Activated CD4-positive, alpha-beta T cell treated with anti-CD3 and anti-CD28 coated beads for 48 hours (primary cell): Measurements from ENCODE around the gene ARHGAP30.
"Not testable (repeated sequence)": the region's sequence is repeated elsewhere in the genome, so short reads cannot be mapped to it uniquely, and the experiment has no call there.

Source experiments
- DNase-seq: peaks from one replicate; pipeline ENCODE4 v3.0.0-alpha.2; 2020

The ARHGAP30 gene

DNA sequence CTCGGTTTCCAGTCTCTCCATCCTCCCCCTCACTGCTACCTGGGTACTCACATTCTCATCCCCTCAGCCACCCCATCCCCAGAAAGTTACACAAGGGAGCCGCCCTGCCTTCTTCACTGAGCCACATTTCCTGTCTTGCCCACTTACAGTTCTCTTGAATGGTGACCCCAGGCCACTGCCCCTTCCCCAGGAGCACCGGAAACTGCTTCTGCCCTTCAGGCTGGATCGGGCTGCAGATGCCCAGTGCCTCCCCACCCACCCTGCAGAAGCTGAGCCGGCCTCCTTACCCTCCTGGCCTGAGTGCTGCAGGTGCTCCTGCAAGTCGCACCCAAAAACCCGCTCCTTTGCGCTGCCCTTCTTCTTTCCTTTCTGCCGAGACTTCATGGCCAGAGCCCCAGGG is 450 bp downstream of the ARHGAP30 start:
- DNase-seq = no peak

DNA sequence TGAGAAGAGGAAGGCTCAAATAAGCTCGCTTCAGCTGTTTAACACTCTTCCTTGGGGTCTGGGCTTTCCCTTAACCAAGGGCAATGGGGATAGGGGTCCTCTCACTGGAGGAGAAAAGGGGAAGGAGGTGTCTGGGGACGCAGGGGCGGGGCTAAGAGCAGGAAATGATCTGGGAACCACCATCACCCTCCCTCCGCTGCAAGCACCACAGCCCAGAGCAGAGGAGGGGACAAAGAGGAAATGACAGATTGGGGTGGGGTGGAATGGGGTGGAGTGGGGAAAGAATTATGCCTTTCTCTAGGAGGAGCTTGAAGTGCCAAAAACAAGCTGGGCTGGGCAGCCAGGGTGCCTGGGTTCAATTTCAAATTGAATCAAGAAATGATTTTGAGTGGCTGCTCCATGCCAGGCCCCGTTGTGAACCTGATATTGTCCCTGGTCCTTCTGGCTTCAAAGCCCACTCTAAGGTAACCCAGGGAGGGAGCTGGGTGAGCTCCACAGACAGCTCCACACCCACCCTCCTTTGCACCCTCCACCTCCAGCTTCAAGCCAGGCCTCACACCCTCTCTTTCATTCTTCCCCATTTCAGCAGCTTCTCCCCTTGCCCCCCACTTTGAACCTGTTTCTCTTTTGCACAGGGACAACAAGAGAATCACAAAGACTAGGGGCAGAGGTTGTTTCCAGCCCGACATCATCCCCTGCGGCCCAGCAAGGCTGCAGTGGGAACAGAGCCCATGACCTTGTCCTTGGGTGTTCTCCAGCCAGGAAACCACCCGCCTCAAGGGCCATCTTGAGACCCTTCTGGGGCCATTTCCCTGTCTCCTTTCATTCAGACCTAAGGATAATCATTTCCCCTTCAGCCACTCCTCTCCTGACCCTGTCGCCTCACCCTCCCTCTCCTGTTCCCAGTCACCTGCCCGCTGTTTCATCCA is 1.1 kb downstream of the ARHGAP30 start:
- peak; percentile 87 for DNase-seq

DNA sequence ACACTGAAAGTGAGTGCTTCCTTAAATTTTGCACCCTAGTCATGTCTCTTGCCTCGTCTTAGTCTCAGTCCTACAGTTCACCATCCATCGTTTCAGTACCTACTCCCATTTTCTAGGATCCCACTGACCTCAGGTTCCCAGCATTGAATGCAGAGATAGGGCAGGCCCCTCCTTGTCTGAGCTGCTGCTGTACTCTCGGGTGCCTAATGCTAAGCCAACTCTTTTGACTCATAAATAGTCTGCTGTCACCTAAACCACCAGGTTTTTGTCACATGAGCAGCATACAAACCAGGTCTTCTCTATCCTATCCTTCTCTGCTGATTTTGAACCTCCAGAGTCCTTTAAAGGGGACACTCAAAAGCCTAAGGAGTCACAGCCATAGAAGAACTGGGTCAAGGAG is 3.0 kb downstream of the ARHGAP30 start:
- DNase-seq = peak; percentile 33

DNA sequence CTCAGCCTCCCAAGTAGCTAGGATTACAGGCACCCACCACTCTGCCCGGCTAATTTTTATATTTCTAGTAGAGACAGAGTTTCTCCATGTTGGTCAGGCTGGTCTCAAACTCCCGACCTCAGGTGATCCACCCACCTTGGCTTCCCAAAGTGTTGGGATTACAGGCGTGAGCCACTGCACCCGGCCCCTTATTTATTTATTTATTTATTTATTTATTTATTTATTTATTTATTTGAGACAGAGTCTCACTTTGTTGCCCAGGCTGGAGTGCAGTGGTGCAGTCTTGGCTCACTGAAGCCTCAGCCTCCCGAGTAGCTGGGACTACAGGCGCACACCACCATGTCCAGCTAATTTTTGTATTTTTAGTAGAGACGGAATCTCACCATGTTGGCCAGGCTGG is 4.0 kb downstream of the ARHGAP30 start:
- not testable (repeated sequence) for DNase-seq

DNA sequence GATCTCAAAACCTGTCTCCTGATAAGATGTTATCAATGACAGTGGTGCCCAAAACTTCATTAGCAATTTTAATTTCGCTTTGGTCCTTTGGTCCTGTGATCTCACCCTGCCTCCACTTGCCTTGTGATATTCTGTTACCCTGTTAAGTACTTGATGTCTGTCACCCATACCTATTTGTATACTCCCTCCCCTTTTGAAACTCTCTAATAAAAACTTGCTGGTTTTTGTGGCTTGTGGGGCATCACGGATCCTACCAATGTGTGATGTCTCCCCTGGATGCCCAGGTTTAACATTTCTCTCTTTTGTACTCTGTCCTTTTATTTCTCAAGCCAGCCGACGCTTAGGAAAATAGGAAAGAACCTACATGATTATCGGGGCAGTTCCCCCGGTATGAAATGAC is 5.8 kb downstream of the ARHGAP30 start:
- DNase-seq = not testable (repeated sequence)

DNA sequence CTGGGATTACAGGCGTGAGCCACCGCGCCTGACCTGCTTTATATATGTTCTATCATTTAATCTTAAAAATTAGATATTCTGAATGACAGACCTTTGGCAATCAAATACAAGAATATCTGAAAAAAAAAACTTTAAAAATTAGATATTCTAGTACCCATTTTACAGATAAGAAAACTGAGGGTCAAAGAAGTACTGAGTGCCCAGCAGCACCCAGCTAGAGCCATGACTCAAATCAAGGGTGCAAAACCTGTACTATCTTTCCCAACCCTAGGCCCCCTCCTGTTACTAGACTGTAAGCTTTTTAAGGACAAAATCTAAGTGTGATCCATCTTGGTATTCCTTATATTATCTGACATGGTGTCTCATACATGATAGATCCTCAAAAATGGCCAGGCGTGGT is 8.3 kb downstream of the ARHGAP30 start:
- no peak for DNase-seq

DNA sequence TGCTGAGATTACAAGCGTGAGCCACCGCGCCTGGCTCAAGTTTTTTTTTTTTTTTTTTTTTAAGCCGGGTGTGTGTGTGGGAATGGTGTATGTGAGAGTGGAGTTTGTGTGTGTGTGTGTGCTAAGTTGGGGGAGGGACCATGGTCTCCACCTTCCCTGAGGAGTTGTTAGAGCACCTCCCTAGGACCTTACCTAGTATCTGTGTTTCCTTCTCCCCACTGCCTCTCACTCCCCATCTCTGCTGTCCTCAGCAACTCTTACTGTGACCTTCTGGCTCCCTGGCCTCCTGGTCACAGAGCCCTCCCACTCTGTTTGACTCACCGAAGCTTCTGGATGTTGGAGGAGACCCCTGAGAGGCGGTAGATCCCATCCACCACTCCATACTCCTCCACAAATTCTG is 10.4 kb downstream of the ARHGAP30 start:
- no peak for DNase-seq

DNA sequence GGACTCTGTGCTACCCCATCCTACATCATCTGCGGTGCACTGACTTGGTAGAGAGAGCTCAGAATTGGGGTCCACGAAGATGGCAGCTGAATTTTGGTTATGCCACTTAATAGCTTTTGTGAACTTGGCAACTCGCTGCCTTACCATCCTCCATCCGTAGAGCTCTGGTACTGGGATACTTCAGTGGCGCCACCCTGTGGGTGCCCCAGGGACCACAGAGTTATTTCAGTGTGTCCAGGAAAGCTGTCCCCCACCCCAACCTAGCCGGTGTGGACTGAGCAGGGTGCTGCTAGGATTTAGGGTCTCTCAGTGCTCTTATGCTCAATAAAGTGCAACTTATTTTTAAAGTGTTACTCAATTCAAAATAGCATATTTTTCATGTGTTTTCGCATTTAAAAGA is 14.9 kb downstream of the ARHGAP30 start:
- no peak for DNase-seq

DNA sequence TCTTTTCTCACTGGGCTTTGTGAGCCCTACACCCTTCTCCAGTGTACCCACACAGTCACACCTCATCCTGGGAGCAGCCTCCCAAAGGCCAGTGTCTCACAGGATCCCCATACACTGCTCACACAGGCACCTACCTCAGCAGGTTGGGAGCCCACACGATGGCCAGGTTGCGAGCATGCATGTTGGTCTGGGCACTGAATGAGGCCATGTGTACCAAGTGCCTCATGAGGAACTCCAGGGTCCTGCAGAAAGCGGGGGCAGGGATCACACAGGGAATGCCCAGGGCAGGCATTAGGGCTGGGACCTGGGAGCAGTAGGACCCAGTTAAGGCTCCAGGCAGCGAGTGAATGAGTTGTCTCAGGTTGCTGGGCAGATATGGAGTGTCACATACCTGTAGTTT is 15.5 kb downstream of the ARHGAP30 start:
- no peak for DNase-seq

DNA sequence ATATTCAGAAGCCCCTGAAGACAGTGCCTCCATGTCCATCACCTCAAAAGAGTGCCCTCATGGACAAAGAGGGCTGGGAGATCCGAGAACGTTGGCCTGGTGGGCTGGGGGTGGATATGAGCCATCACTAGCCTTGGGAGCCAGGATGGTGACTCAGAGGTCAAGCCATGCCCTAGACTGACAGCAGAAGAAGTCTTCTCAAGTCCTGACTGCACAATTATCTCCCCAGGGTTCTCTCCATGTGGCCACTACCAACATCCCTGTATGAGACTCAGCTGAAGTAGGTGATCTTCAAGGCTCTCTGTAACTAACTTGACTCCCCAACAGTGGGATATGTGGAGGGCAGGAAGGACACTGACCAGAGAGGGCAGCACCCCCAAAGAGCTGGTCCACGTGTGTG is 16.8 kb downstream of the ARHGAP30 start:
- DNase-seq = no peak

DNA sequence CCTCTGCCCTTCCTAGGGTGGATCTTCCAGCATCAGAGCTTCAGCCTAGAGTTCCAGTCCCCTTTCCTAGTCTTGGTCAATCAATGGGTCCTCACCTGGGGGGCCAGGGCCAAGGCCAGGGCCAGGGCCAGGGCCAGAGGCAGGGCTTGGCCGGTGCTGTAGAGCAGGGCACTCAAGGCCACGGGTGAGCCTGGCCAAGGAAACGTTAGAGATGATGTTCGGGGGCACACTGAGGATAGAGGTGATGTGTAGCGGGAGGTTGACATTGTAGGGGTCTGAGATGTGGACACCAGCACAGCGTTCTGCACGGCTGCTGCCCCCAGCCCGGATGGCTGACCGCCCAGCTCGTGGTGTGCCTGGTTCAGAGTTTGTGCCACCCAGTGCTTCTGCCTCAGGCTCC is 18.5 kb downstream of the ARHGAP30 start:
- DNase-seq = no peak

DNA sequence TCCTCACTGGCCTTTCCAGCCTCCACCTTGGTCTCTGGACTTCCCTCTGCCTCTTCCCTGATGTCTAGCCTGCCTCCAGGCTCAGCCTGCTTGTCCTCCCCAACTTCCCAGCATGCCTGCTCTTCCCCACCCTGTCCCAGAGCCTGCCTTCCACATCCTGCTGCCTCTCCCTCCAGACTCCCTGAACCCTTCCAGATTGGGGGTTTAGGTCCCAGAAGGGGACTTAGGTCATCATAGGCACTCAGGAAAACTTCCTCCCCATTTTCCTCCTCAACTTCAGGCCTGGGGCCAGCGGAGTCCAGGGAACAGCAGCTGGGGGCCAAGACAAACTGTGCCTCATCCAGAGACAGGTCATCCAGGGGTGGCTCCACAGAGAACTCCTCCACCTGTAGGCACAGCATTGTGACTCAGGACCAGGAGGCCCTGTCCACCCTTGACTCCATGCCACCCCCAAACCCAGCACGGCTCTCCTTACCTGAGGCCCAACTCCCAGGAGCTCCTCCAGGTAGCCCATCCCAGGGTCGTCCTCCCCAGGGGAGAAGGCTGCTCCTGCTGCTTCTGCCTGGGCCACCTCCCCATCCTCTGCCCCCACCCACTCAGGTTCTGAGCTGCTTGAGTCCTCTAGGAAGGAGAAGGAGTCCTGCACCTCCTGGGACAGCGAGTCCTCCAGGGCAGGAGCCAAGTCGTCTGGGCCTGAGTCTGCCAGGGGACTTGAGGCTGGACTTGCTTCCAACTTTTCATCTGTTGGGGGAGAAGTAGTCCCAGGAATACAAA is 20.6 kb downstream of the ARHGAP30 start:
- DNase-seq = no peak

DNA sequence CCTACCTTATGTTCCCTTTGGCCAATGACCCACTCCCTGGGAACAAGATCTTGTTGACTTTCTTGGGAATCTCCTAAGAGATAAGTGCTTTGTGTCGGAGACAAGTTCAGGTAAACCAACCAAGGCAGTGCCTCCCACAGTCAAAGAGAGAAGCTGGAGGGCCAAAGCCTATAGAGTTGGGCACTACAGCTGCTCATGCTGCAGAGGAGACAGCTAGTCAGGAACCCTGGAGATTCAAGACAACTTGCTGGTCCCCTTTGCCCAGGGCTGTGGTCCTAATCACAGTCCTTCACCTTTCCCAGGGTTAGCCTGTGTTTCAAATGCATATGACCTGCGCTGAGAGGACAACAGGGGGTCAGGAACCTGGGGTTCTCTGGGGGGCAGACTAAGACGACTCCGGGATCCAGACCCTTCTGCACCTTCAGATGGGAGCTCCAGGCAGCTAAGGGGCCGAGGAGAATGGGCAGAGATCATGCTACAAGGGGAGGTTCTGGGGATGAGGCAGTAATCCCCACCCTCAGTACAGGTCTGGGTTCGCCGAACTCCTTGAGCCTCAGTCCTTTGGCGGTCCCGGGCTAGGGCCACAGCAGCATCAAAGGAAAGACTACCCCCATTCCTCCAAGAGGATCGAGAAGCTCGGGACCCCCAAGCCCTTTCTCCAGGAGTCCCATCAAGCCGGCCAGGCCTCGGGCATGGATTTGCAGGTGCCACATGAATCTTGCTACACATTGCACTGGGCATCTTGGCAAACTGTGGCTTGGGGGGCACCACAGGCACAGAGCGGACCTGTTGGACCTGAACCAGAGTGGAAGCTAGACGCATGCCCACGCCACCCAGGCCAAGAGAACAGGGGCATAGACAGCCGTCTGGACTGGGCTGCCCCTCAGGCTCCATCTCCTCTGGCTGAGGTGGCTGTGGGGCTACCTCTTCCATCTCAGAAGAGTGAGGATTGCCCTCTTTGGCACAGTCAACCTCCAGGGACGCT is 22.0 kb downstream of the ARHGAP30 start:
- DNase-seq = no peak

DNA sequence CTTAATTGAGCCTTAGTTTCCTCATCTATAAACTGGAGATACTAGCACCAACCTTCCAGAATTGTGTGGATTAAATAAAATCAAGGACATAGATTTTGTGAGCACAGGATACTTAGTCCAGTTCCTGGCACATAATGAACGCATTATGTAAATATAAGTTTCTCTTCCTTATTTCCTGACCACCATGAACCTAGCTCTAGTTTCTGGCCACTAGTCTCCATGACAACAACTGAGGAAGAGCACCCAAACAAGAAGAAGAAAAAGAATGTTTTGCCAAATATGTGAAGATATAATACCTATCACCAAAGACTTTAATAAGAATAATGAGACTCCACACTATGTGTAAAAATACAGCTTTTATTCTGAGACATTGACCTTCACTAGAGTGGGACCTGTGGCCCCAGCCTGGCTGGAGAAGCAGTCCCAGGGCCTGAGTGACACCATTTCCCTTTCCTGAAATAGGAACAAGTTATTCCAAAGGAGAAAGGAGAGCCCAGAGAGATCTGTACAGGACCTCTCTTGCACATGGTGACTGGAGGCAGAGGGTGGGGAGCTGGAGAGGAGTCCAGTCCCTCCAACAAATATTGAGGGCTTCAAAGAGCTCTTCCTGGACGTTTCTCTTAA is 23.0 kb downstream of the ARHGAP30 start:
- DNase-seq = no peak

DNA sequence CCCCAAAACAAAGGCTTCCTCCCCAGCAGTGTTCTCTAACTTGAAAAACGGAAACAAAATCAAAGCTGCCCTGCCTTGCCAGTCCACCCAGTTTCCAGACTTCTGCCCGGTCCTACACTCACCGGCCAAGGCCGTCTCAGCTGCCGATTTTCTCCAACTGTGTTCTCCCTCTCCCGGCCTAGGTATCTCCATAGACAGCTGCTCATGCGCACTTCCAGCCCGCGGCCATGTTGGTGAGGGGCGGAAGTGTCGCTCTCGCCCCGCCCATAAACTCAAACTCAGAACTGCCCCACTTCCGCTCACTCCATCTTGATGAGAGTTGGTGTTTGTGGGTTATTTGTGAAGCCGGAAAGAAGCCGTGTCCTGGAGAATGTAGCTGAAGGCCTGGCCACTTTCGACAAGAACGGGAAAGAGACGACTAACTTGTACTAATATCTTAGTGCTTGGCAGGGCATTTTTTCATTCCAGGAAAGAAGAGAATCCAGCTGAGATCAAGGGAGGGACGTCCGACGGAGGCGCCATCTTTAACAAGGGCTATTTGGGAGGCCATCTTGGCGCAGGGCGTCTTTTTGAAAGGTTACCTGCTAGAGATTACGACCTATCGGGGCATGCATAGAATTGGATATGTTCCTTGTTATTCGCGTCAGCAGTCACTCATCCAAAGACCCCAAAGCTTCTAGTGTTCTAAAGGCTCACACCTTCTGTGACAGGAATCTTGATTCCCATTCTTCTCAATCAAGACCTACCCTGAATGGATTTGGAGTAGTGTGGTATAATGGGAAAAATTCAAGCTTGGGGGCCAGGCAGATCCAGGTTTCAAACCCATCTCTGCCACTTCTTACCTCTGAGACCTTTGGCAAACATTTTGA is 23.7 kb downstream of the ARHGAP30 start, which contains the start of gene USF1:
Gene USF1 (minus strand): TSS at position 242 of the 869 bp plus-strand sequence. CDS start 2,702 bp downstream, outside the sequence.
- DNase-seq = peak; percentile 94

DNA sequence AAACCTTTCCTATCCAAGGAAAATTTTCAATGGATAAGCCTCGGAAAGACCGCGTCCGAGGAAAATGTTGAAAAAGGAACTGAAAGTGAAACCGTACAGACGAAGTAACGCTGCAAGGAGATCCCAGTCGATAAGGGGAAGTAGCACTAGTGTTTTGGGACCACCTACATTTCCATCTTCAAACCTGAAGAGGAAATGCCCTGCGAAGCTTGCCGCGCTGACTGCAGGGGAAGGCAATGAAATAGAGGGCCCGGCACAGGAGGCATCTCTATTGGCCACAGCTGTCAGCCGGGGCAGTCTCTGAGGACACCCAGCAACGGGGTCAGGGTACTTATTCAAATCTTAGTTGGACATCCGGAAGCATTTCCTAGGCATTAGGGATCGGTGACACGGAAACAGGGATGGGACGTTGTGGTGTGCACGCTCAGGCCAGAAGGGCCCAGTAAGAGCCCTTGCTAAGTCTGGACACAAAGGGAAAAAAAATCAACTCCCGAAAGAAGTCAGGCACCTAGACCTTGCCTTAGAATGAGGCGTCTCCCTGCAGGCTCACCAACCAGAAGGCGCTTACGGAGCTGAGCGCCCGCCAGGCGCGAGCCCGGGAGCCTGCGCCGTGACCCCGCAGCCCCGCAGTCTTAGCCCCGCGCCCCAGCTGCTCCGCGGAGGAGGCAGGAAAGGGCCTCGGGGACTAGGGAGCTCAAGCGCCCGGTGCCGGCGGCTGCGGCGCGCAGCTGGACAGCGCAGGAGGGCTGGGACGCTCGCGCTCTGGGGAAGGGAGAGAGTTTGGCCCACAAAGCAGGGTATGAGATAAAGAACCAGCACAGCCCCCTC is 24.6 kb downstream of the ARHGAP30 start:
- DNase-seq = peak; percentile 68

DNA sequence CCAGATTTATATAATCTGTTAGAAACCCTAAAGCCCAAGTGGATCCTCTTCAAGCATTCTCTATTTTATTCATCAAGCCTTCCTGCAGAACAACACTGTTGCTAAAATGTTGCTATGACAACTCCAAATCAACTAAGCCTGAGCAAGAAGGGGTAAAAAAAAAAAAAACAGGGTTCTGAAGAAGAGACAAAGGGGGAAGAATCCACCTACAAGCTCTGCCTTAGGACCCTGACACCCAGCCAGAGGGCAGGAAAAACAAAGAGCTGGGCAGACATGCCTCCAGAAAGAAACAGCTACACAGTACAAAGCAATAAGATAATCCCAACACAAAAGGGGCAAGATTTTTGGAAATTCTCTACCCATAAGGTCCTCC is 25.2 kb downstream of the ARHGAP30 start:
- DNase-seq = no peak

DNA sequence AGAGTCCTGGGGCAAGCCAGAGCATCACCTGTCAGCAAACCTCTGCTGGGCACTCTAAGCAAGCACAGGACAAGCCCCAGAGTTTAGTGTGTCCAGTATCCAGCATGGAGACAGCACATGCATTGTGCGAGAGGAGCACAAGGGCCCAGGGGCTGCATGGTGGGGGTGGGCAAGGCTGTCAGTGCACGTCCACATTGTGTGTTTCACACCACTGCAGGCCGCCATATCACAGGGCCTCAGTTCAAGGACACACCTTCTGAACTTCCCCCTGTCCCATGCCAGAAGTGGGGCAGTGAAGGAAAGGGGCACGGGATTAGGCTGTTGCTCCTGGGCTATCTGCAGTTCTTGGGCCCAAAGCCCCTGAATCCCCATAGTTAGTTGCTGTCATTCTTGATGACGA is 30.1 kb downstream of the ARHGAP30 start:
- DNase-seq = no peak

DNA sequence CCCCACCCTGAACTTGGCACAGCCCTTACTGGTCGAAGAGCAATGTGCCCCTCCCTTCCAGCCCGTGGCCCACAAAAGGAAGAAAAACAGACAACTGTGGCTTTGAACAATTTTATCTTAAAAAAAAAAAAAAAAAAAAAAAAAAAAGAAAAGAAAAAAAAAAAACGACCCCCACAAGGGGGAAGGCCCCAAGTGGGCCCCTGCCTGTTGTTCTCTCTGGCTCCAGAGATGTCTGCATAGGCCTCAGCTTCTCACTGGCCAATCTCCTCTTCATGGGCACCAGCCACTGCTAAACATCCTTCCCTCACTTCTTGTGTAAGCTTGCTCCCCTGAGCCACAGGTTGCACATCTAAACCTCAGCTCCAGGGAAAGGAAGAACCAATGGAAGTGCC is 30.5 kb downstream of the ARHGAP30 start:
- DNase-seq = no peak

DNA sequence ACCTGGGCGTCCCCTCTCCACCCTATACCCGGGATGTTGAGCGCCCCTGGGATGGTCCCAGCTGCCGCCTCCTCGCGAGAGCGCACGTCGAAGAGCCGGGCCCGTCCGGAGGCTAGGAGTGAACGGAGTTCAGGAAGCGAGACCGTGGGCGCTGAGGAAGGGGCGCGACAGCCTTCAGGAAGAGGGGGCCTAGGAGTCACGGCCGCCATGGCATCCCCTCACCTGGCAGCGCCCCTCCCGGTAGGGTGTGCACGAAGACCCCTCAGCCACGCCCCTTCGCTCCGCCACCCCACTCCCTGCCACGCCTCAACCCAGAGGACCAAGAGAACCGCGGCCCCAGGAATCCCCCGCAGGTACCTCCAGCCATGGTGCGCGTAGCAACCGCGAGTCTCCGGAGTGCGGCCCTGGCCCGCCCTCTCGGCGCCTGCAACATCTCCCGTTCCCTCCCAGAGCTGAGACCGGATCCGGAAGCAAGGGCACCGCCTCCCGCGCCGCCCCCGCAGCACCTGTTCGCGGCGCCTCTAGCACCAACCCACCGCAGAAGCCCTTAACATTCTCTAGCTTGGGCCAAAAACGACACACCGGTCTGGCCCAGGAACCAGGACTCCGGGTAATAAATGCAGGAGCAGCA is 31.1 kb downstream of the ARHGAP30 start, which contains the start of gene TSTD1:
Gene TSTD1 (minus strand): TSS at position 442 of the 631 bp plus-strand sequence. CDS start 75 bp downstream, at position 367.
- peak; percentile 90 for DNase-seq
